Measurements from ENCODE around the gene DHRSX.

GRCh38 chrX:2479420-2479780 lies 21.4 kb downstream of the DHRSX start:
- TF ChIP-seq CTCF (IDR thresholded peaks at IDR 0.05) (no peak), POLR2A (IDR thresholded peaks at IDR 0.05; ENCODE audit: low read depth) (no peak)

Data from esophagus muscularis mucosa (tissue), 3 donors.